Neural progenitor cell (in vitro differentiated cells): ENCODE data around the gene ARMC9.

ENCODE experiments used
- CTCF ChIP-seq: fragments of 200-600 bp; sonication (generic); IDR thresholded peaks from 2 replicates; pipeline ENCODE4 v1.5.1; 2017; ENCODE audit warnings: antibody characterized with exemption, mild to moderate bottlenecking
- EZH2 ChIP-seq: fragments of 200-600 bp; sonication (generic); IDR thresholded peaks from 2 replicates; pipeline ENCODE4 v1.6.1; 2017; ENCODE audit warnings: antibody characterized with exemption, mild to moderate bottlenecking, moderate library complexity
- EZH2phosphoT487 ChIP-seq: fragments of 200-600 bp; sonication (generic); IDR thresholded peaks from 2 replicates; pipeline ENCODE4 v1.6.1; 2017; ENCODE audit warnings: antibody characterized with exemption

- no peak for TF ChIP-seq CTCF
- no peak for TF ChIP-seq EZH2phosphoT487
- TF ChIP-seq EZH2: no peak
Observed at GRCh38 chr2:231188506-231189170, 9.8 kb upstream of the ARMC9 start.
